SH-SY5Y (cell line): ENCODE data around the gene PRSS23.

Experiments
- GATA2 ChIP-seq: IDR thresholded peaks from 2 replicates; pipeline ENCODE4 v1.6.1; 2011; ENCODE audit warnings: mild to moderate bottlenecking, low read depth, low read length
- GATA3 ChIP-seq: IDR thresholded peaks from 2 replicates; pipeline ENCODE4 v1.6.1; 2011; ENCODE audit warnings: low read depth, mild to moderate bottlenecking, low read length, moderate library complexity

- no peak for TF ChIP-seq GATA3
- no peak for TF ChIP-seq GATA2
These were observed 10.1 kb upstream of the PRSS23 start for GRCh38 chr11:86790195-86790725.
